Measurements from ENCODE around the gene CEP131.

The CEP131 gene

GRCh38 chr17:81143717-81144422, 78.9 kb downstream of the CEP131 start:
- no peak for DNase-seq

GRCh38 chr17:81143200-81143527, 79.6 kb downstream of the CEP131 start:
- no peak for DNase-seq

- DNase-seq, result no peak
These were observed 80.2 kb downstream of the CEP131 start for GRCh38 chr17:81142301-81143199.

- no peak for DNase-seq
These were observed 82.1 kb downstream of the CEP131 start for GRCh38 chr17:81140695-81141094.

GRCh38 chr17:81140018-81140417, 82.7 kb downstream of the CEP131 start:
- DNase-seq, result no peak
